MCF 10A (cell line): ENCODE measurements around the gene SLC39A13. TPM values are rescaled to one million over a fixed set of nuclear protein-coding genes. Genes with fewer than 3 reads are reported as not detected.

Source experiments
- BruUV-seq: library from RNA; stranded (reverse); fragments of 400-500 nt; replicated peaks from 2 replicates; lab custom pipeline; 2021; lab: Mats Ljungman, UMichigan
- CTCF ChIA-PET: fragments of 300-600 bp; sonication (Branson Sonifier 250); formaldehyde crosslinking; extraction: SDS; loops from one replicate; lab custom pipeline; 2021; ENCODE audit warnings: antibody characterized with exemption, inconsistent platforms; lab: Yijun Ruan, JAX
- POLR2A ChIA-PET: fragments of 300-600, 350-650 bp; sonication (Branson Sonifier 250); formaldehyde crosslinking; extraction: SDS; loops from one replicate; lab custom pipeline; 2020; ENCODE audit warnings: antibody characterized with exemption, inconsistent platforms; lab: Yijun Ruan, JAX
- DNase-seq: peaks from one replicate; pipeline ENCODE4 v3.0.0-alpha.2; 2018; ENCODE audit not compliant: unreplicated experiment
- H3K27ac Mint-ChIP-seq: one replicate; pipeline ENCODE4 v1.8.0; 2022; ENCODE audit warnings: mild to moderate bottlenecking, low read depth, mixed read lengths; ENCODE audit not compliant: unreplicated experiment
- H3K27me3 Mint-ChIP-seq: one replicate; pipeline ENCODE4 v1.8.0; 2022; ENCODE audit warnings: mixed read lengths; ENCODE audit not compliant: insufficient read depth, unreplicated experiment
- H3K36me3 Mint-ChIP-seq: one replicate; pipeline ENCODE4 v1.8.0; 2022; ENCODE audit warnings: mild to moderate bottlenecking, moderate library complexity, mixed read lengths; ENCODE audit not compliant: insufficient read depth, unreplicated experiment
- H3K4me1 Mint-ChIP-seq: one replicate; pipeline ENCODE4 v1.8.0; 2022; ENCODE audit warnings: mixed read lengths; ENCODE audit not compliant: insufficient read depth, unreplicated experiment
- H3K4me3 Mint-ChIP-seq: one replicate; pipeline ENCODE4 v1.8.0; 2022; ENCODE audit warnings: mild to moderate bottlenecking, moderate library complexity, mixed read lengths; ENCODE audit not compliant: unreplicated experiment
- H3K9me3 Mint-ChIP-seq: one replicate; pipeline ENCODE4 v1.8.0; 2022; ENCODE audit warnings: mixed read lengths; ENCODE audit not compliant: unreplicated experiment
- intact Hi-C: fragments of 100-400 bp; cut with micrococcal nuclease; formaldehyde crosslinking; loops from 2 replicates; pipeline ENCODE4 v1.14.1; 2022
- total RNA-seq: library from RNA; stranded (reverse); gene quantifications from 2 replicates; pipeline ENCODE4 v1.2.3, GENCODE V29; 2022
- TF ChIP-seq, protein P1 (sequence below): fragments of 200-600 bp; IDR thresholded peaks from one replicate; pipeline ENCODE4 v1.8.0; 2022; ENCODE audit warnings: antibody characterized with exemption, mild to moderate bottlenecking; ENCODE audit not compliant: unreplicated experiment

The SLC39A13 gene
- total RNA-seq, 1 experiment from 2014 or later, result 56.5 TPM

- Mint-ChIP-seq H3K9me3 (no peaks in the 10 kb centered on the region), H3K27me3 (no peaks in the 10 kb centered on the region), H3K4me3 (peak within 1 kb of the TSS; percentile 98), H3K36me3 (peaks cover 42% of the 10 kb centered on the region), H3K4me1 (peaks cover 17% of the 10 kb centered on the region), H3K27ac (peak within 1 kb of the TSS; percentile 100)
- TF ChIP-seq, protein P1, sequence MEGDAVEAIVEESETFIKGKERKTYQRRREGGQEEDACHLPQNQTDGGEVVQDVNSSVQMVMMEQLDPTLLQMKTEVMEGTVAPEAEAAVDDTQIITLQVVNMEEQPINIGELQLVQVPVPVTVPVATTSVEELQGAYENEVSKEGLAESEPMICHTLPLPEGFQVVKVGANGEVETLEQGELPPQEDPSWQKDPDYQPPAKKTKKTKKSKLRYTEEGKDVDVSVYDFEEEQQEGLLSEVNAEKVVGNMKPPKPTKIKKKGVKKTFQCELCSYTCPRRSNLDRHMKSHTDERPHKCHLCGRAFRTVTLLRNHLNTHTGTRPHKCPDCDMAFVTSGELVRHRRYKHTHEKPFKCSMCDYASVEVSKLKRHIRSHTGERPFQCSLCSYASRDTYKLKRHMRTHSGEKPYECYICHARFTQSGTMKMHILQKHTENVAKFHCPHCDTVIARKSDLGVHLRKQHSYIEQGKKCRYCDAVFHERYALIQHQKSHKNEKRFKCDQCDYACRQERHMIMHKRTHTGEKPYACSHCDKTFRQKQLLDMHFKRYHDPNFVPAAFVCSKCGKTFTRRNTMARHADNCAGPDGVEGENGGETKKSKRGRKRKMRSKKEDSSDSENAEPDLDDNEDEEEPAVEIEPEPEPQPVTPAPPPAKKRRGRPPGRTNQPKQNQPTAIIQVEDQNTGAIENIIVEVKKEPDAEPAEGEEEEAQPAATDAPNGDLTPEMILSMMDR, result no peak
- POLR2A ChIA-PET, result interaction anchor here (0.6 to 4.4 kb wide), 17 partner anchors 8 to 675 kb away, joined by 3 to 75 read pairs (median 4); partner anchors contain the start of genes ACP2, PTPMT1, RAPSN and SLC39A13
- peak; percentile 98 for DNase-seq
- CTCF ChIA-PET, result interaction anchor here (0.6 to 2.7 kb wide), 8 partner anchors 16 to 273 kb away, joined by 3 to 8 read pairs (median 3); no protein-coding TSS in a partner anchor
- intact Hi-C loops, result no loop called here
- no TSS peak for BruUV-seq
Measured at GRCh38 chr11:47426062-47426956, 17.9 kb downstream of the SLC39A13 start, which contains the start of gene PSMC3. Gene PSMC3 (minus strand): TSS chr11:47426439. CDS start chr11:47426279, 160 bp downstream.

DNA sequence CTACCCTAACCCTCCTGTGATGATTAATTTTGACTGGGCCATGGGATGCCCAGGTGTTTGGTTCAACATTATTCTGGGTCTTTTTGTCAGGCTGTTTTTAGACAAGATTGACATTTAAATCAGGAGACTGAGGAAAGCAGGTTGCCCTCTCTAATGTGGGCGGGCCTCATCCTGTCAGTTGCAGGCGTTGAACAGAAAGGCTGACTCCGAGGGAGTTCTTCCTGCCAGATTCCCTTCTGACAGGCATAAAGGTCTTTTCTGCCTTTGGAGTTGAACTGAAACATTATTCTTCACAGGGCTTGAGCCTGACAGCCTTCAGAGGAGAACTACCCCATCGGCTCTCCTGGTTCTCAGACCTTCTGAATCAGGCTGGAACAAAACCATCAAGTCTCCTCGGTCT, 22.1 kb downstream of the SLC39A13 start:
- POLR2A ChIA-PET, result no interaction called here
- Mint-ChIP-seq H3K9me3 (no peaks in the 10 kb centered on the region), H3K4me1 (peaks cover 8% of the 10 kb centered on the region), H3K27ac (no peak overlapping the region), H3K27me3 (no peaks in the 10 kb centered on the region), H3K4me3 (no peak overlapping the region), H3K36me3 (peaks cover 9% of the 10 kb centered on the region)
- BruUV-seq, result no TSS peak
- CTCF ChIA-PET, result no interaction called here
- intact Hi-C loops, result no loop called here
- no peak for DNase-seq
- TF ChIP-seq, protein P1, result no peak

DNA sequence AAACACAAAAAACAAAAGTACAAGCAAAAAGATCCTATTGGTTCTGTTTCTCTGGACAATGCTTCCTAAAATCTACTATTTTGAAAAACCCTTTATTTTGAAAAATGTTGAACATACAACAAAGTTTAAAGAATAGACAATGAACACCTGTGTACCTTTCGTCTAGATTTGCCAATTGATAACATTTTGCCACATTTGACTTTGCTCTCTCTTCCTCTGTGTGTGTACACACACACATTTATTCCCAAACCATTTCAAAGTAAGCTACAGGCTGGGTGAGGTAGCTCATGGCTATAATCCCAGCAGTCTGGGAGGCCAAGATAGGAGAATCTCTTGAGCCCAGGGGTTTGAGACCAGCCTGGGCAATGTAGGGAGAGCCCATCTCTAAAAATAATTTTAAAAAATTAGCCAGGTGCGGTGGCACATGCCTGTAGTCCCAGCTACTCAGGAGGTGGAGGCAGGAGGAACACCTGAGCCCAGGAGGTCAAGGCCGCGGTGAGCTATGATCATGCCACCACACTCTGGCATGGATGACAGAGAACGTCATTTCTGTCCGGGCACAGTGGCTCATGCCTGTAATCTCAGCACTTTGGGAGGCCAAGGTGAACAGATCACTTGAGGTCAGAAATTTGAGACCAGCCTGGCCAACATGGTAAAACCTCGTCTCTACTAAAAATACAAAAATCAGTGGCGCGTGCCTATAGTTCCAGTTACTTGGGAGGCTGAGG, 23.1 kb downstream of the SLC39A13 start:
- Mint-ChIP-seq H3K4me1 (no peaks in the 10 kb centered on the region), H3K27ac (no peak overlapping the region), H3K36me3 (peaks cover under 1% of the 10 kb centered on the region), H3K4me3 (no peak overlapping the region), H3K9me3 (no peaks in the 10 kb centered on the region), H3K27me3 (no peaks in the 10 kb centered on the region)
- intact Hi-C loops, result no loop called here
- ChIA-PET CTCF (interaction anchor here (0.7 kb wide), 1 partner anchor 16 kb away, joined by 3 read pairs; no protein-coding TSS in a partner anchor), POLR2A (interaction anchor here (0.8 kb wide), 1 partner anchor 12 kb away, joined by 5 read pairs; no protein-coding TSS in a partner anchor)
- no TSS peak for BruUV-seq
- DNase-seq, result no peak
- TF ChIP-seq, protein P1, result no peak
